ENCODE data around the gene RPL13. TPM values are rescaled to one million over a fixed set of nuclear protein-coding genes. Genes with fewer than 3 reads are reported as not detected.

RPL13 gene
- total RNA-seq (2021) (2,140 and 2,205 TPM in 2 replicates), Bru-seq, nascent RNA (percentile 98 among the genes with signal in this experiment), BruChase-seq, experiment 1, labeled RNA remaining after a 2-hour chase (percentile 95 among the genes with signal in this experiment), BruChase-seq, experiment 2, labeled RNA remaining after a 6-hour chase (percentile 97 among the genes with signal in this experiment)
- long read RNA-seq, full-length matches to known transcripts: 1,389 of 1,421 reads
- long read RNA-seq, partial matches to known transcripts: 7 of 1,421 reads
- long read RNA-seq, other reads (novel, unspliced or antisense): 25 of 1,421 reads

DNA sequence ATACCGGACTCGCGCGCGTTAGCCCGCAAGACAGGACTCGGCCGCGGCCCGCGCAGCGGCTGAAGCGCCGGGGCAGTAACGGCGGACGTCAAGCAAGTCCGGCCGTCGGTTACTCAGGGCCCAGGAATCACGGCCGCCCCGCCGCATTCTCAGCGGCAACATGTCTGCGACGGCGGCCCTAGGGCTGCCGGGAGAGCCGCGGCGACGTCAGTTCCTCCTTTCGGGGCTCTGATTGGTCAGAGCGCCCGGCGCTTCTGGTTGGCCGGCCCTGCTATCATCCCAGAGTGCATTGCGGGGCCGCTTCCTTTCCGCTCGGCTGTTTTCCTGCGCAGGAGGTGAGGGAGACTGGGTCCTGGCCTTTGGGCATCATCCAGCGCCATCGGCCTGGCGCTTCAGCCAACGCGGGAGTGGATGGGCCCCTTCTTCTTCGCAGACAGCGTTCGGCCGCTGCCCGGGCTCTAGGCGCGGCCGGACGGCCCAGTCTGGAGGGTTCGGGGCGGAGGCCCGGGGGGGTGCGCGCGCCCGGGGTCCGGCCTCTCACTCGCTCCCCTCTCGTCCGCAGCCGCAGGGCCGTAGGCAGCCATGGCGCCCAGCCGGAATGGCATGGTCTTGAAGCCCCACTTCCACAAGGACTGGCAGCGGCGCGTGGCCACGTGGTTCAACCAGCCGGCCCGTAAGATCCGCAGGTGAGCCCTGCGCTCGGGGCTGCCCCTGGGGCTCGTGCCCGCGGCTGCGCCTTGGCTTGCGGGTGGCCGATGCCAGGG lies at the start of gene RPL13:
Gene RPL13 (plus strand): TSS at position 305 of the 764 bp plus-strand sequence. CDS start 278 bp downstream, at position 583.
- H3K4me3 ChIP-seq (ENCODE audit: low read depth, low read length, poor library complexity, severe bottlenecking): peak within 1 kb of the TSS; percentile 86
- intact Hi-C loops (cut with micrococcal nuclease; ENCODE audit: unreplicated experiment): no loop called here
- H3K9me3 ChIP-seq (ENCODE audit: low read depth, low read length, poor library complexity, severe bottlenecking): no peaks in the 10 kb centered on the region
- TF ChIP-seq, protein P1, sequence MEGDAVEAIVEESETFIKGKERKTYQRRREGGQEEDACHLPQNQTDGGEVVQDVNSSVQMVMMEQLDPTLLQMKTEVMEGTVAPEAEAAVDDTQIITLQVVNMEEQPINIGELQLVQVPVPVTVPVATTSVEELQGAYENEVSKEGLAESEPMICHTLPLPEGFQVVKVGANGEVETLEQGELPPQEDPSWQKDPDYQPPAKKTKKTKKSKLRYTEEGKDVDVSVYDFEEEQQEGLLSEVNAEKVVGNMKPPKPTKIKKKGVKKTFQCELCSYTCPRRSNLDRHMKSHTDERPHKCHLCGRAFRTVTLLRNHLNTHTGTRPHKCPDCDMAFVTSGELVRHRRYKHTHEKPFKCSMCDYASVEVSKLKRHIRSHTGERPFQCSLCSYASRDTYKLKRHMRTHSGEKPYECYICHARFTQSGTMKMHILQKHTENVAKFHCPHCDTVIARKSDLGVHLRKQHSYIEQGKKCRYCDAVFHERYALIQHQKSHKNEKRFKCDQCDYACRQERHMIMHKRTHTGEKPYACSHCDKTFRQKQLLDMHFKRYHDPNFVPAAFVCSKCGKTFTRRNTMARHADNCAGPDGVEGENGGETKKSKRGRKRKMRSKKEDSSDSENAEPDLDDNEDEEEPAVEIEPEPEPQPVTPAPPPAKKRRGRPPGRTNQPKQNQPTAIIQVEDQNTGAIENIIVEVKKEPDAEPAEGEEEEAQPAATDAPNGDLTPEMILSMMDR (conservative IDR thresholded peaks at IDR 0.05; ENCODE audit: low read depth, low read length): 0 out of 2 replicates have a peak, but pooled peaks have one; percentile 10
- no peak for TF ChIP-seq EZH2 (IDR thresholded peaks at IDR 0.05; ENCODE audit: borderline replicate concordance, low read depth, low read length, poor library complexity, severe bottlenecking)
- H3K27me3 ChIP-seq (replicated peaks; ENCODE audit: insufficient read depth, low read depth, low read length, poor library complexity): no peaks in the 10 kb centered on the region
- H3K27ac ChIP-seq (ENCODE audit: low read depth, low read length, poor library complexity, severe bottlenecking): peak within 1 kb of the TSS; percentile 95
- peak; percentile 98 for DNase-seq (ENCODE audit: low spot score)
- no TSS peak for BruUV-seq (replicated peaks)
- peaks cover 45% of the 10 kb centered on the region for H3K36me3 ChIP-seq (ENCODE audit: insufficient read depth, low read length, poor library complexity, severe bottlenecking)
- H3K4me1 ChIP-seq (ENCODE audit: insufficient read depth, low read length, poor library complexity, severe bottlenecking): peaks cover 38% of the 10 kb centered on the region
- ChIA-PET POLR2A (ENCODE audit: low non-redundant PET) (interaction anchor here (0.7 kb wide), 1 partner anchor 33 kb away, joined by 3 read pairs; no protein-coding TSS in a partner anchor), CTCF (no interaction called here)

DNA sequence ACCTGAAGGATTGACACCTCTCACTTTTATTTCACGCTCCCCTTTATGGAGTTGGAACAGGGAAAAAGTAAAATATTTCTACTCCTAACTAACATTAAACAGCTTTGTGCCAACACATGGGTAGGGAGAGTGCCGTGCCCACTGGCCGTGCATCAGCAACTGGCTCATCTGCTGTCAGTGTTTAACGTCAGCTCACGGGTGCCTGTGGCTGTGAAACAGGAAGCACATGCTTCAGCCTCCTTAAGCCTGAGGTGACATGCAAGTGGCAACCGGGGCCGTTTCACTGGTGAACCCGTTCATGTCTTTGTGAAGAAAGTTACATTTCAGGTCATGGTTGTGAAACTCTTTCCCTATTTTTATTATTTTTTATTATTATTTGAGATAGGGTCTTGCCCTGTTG lies 49.1 kb upstream of the RPL13 start:
- Histone ChIP-seq H3K4me1 (ENCODE audit: insufficient read depth, low read length, poor library complexity, severe bottlenecking) (peaks cover 13% of the 10 kb centered on the region), H3K4me3 (ENCODE audit: low read depth, low read length, poor library complexity, severe bottlenecking) (no peak overlapping the region), H3K27me3 (replicated peaks; ENCODE audit: insufficient read depth, low read depth, low read length, poor library complexity) (no peaks in the 10 kb centered on the region), H3K27ac (ENCODE audit: low read depth, low read length, poor library complexity, severe bottlenecking) (no peak overlapping the region), H3K36me3 (ENCODE audit: insufficient read depth, low read length, poor library complexity, severe bottlenecking) (peaks cover 41% of the 10 kb centered on the region), H3K9me3 (ENCODE audit: low read depth, low read length, poor library complexity, severe bottlenecking) (no peaks in the 10 kb centered on the region)
- TF ChIP-seq EZH2 (IDR thresholded peaks at IDR 0.05; ENCODE audit: borderline replicate concordance, low read depth, low read length, poor library complexity, severe bottlenecking): no peak
- TF ChIP-seq, protein P1 (conservative IDR thresholded peaks at IDR 0.05; ENCODE audit: low read depth, low read length): no peak
- POLR2A ChIA-PET (ENCODE audit: low non-redundant PET): no interaction called here
- BruUV-seq (replicated peaks): no TSS peak
- CTCF ChIA-PET: no interaction called here
- DNase-seq (ENCODE audit: low spot score): no peak
- intact Hi-C loops (cut with micrococcal nuclease; ENCODE audit: unreplicated experiment): no loop called here

DNA sequence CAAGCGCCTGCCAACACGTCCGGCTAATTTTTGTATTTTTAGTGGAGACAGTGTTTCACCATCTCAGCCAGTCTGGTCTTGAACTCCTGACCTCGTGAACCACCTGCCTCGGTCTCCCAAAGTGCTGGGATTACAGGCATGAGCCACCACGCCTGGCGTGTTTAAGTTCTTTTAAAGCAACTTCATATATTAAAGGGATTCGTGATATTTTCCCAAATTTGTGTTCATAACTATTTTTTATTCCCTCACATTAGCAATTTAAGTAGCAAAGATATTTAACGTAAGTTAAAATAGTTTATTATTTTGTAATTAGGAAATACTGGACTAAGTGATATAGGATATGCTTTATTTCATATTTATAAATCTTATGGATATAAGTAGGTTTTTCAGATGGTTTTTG lies 48.0 kb upstream of the RPL13 start:
- peaks cover 7% of the 10 kb centered on the region for H3K4me1 ChIP-seq (ENCODE audit: insufficient read depth, low read length, poor library complexity, severe bottlenecking)
- TF ChIP-seq, protein P1 (conservative IDR thresholded peaks at IDR 0.05; ENCODE audit: low read depth, low read length): no peak
- no peak for TF ChIP-seq EZH2 (IDR thresholded peaks at IDR 0.05; ENCODE audit: borderline replicate concordance, low read depth, low read length, poor library complexity, severe bottlenecking)
- H3K27ac ChIP-seq (ENCODE audit: low read depth, low read length, poor library complexity, severe bottlenecking): no peak overlapping the region
- no TSS peak for BruUV-seq (replicated peaks)
- no peak for DNase-seq (ENCODE audit: low spot score)
- H3K27me3 ChIP-seq (replicated peaks; ENCODE audit: insufficient read depth, low read depth, low read length, poor library complexity): no peaks in the 10 kb centered on the region
- POLR2A ChIA-PET (ENCODE audit: low non-redundant PET): no interaction called here
- no peaks in the 10 kb centered on the region for H3K9me3 ChIP-seq (ENCODE audit: low read depth, low read length, poor library complexity, severe bottlenecking)
- intact Hi-C loops (cut with micrococcal nuclease; ENCODE audit: unreplicated experiment): no loop called here
- no peak overlapping the region for H3K4me3 ChIP-seq (ENCODE audit: low read depth, low read length, poor library complexity, severe bottlenecking)
- peaks cover 46% of the 10 kb centered on the region for H3K36me3 ChIP-seq (ENCODE audit: insufficient read depth, low read length, poor library complexity, severe bottlenecking)
- CTCF ChIA-PET: no interaction called here

Measured in A673 (cell line).